SK-N-SH treated with all-trans-retinoic acid at 6 μM for 48 hours (cell line): ENCODE data around the gene GPR137B.

Experiments
- ATAC-seq: fragments of 200-7000 bp; cut with Tn5 transposase; 3 replicates; pipeline ENCODE4 v1.9.1; 2020; ENCODE audit warnings: mild to moderate bottlenecking, moderate library complexity
- ARNTL ChIP-seq: fragments of 450-650 bp; formaldehyde crosslinking; IDR thresholded peaks from 2 replicates; pipeline ENCODE4 v1.5.0; 2020; ENCODE audit warnings: low read depth, mild to moderate bottlenecking, moderate library complexity, borderline replicate concordance
- BACH2 ChIP-seq: fragments of 250-450 bp; sonication (Bioruptor Pico); IDR thresholded peaks from 2 replicates; pipeline ENCODE4 v1.9.0; 2021; ENCODE audit warnings: mild to moderate bottlenecking, borderline replicate concordance
- CREB5 ChIP-seq: fragments of 250-450 bp; sonication (Bioruptor Pico); IDR thresholded peaks from 2 replicates; pipeline ENCODE4 v1.5.1; 2020; ENCODE audit warnings: low read depth, mild to moderate bottlenecking, moderate library complexity
- CSDC2 ChIP-seq: fragments of 250-450 bp; sonication (Bioruptor Pico); IDR thresholded peaks from 2 replicates; pipeline ENCODE4 v1.5.0; 2020; ENCODE audit warnings: mild to moderate bottlenecking, moderate library complexity
- CSRNP3 ChIP-seq: fragments of 250-450 bp; sonication (Bioruptor Pico); IDR thresholded peaks from 2 replicates; pipeline ENCODE4 v1.5.1; 2021; ENCODE audit warnings: mild to moderate bottlenecking, moderate library complexity
- GLIS3 ChIP-seq: fragments of 250-450 bp; sonication (Bioruptor Pico); IDR thresholded peaks from 2 replicates; pipeline ENCODE4 v1.5.0; 2020; ENCODE audit warnings: mild to moderate bottlenecking, moderate library complexity
- ISL1 ChIP-seq: fragments of 250-450 bp; sonication (Bioruptor Pico); IDR thresholded peaks from 2 replicates; pipeline ENCODE4 v2.1.2; 2022; ENCODE audit warnings: mild to moderate bottlenecking, moderate library complexity
- OSR1 ChIP-seq: fragments of 250-450 bp; sonication (Bioruptor Pico); IDR thresholded peaks from 2 replicates; pipeline ENCODE4 v1.8.0; 2022; ENCODE audit warnings: moderate library complexity, mild to moderate bottlenecking, inconsistent platforms
- PATZ1 ChIP-seq: fragments of 250-450 bp; sonication (Bioruptor Pico); IDR thresholded peaks from 2 replicates; pipeline ENCODE4 v1.8.0; 2020; ENCODE audit warnings: mild to moderate bottlenecking, moderate library complexity, borderline replicate concordance
- POU6F1 ChIP-seq: fragments of 250-450 bp; sonication (Bioruptor Pico); IDR thresholded peaks from 2 replicates; pipeline ENCODE4 v1.8.0; 2021; ENCODE audit warnings: low read depth, mild to moderate bottlenecking, moderate library complexity, borderline replicate concordance
- PPARA ChIP-seq: fragments of 250-450 bp; sonication (Bioruptor Pico); IDR thresholded peaks from 2 replicates; pipeline ENCODE4 v1.5.0; 2020; ENCODE audit warnings: mild to moderate bottlenecking, borderline replicate concordance
- RARB ChIP-seq: fragments of 250-450 bp; sonication (Bioruptor Pico); IDR thresholded peaks from 2 replicates; pipeline ENCODE4 v1.8.0; 2021; ENCODE audit warnings: mild to moderate bottlenecking, moderate library complexity
- TCF4 ChIP-seq: fragments of 250-450 bp; sonication (Bioruptor Pico); IDR thresholded peaks from 2 replicates; pipeline ENCODE4 v1.8.0; 2021; ENCODE audit warnings: mild to moderate bottlenecking, moderate library complexity, borderline replicate concordance
- TOX ChIP-seq: fragments of 250-450 bp; sonication (Bioruptor Pico); IDR thresholded peaks from 2 replicates; pipeline ENCODE4 v1.8.0; 2021; ENCODE audit warnings: mild to moderate bottlenecking, moderate library complexity, borderline replicate concordance
- TSHZ2 ChIP-seq: fragments of 250-450 bp; sonication (Bioruptor Pico); IDR thresholded peaks from 2 replicates; pipeline ENCODE4 v1.5.0; 2020; ENCODE audit warnings: mild to moderate bottlenecking, moderate library complexity
- ZC3H10 ChIP-seq: fragments of 250-450 bp; sonication (Bioruptor Pico); IDR thresholded peaks from 2 replicates; pipeline ENCODE4 v1.5.1; 2021; ENCODE audit warnings: mild to moderate bottlenecking, moderate library complexity
- ZFP3 ChIP-seq: fragments of 250-450 bp; sonication (Bioruptor Pico); IDR thresholded peaks from 2 replicates; pipeline ENCODE4 v1.5.0; 2020; ENCODE audit warnings: mild to moderate bottlenecking, moderate library complexity
- ZNF565 ChIP-seq: fragments of 450-650 bp; formaldehyde crosslinking; conservative IDR thresholded peaks from 2 replicates; pipeline ENCODE4 v1.5.0; 2020; ENCODE audit warnings: low read depth, mild to moderate bottlenecking, moderate library complexity
- ZNF8 ChIP-seq: fragments of 450-650 bp; formaldehyde crosslinking; IDR thresholded peaks from 2 replicates; pipeline ENCODE4 v1.5.0; 2020; ENCODE audit warnings: mild to moderate bottlenecking, moderate library complexity

GPR137B gene

GRCh38 chr1:236253918-236254637 is 111.7 kb downstream of the GPR137B start:
- no peak for ATAC-seq
- TF ChIP-seq TSHZ2: no peak
- no peak for TF ChIP-seq ZFP3 (CRISPR knock-in tag)

GRCh38 chr1:236257216-236257615 is 114.9 kb downstream of the GPR137B start:
- no peak for ATAC-seq
- TF ChIP-seq TCF4 (CRISPR knock-in tag) (no peak), CREB5 (CRISPR knock-in tag) (no peak), OSR1 (CRISPR knock-in tag) (no peak), TOX (CRISPR knock-in tag) (no peak), POU6F1 (CRISPR knock-in tag) (no peak), CSDC2 (CRISPR knock-in tag) (no peak), RARB (CRISPR knock-in tag) (no peak), ISL1 (no peak), ZNF565 (CRISPR knock-in tag) (no peak), GLIS3 (no peak), ZC3H10 (CRISPR knock-in tag) (no peak), ZNF8 (CRISPR knock-in tag) (no peak), CSRNP3 (CRISPR knock-in tag) (no peak), PATZ1 (no peak), PPARA (CRISPR knock-in tag) (no peak), BACH2 (CRISPR knock-in tag) (no peak), TSHZ2 (no peak), ZFP3 (CRISPR knock-in tag) (no peak), ARNTL (no peak)
- TF ChIP-seq, all 23 proteins: peak for 0
